NCI-H510A treated with DMSO at 0.1 percent for 48 hours (cell line): ENCODE data around the gene XPO5.
"Not testable (repeated sequence)": the region's sequence is repeated elsewhere in the genome, so short reads cannot be mapped to it uniquely, and the experiment has no call there.

Experiments used
- DNase-seq: peaks from one replicate; lab custom pipeline; 2025; lab: John Stamatoyannopoulos, UW

The XPO5 gene

GRCh38 chr6:43517505-43518357, 58.1 kb downstream of the XPO5 start:
- DNase-seq, result no peak

GRCh38 chr6:43516697-43517504, 58.9 kb downstream of the XPO5 start, which contains the start of the genes POLR1C and YIPF3:
POLR1C (plus strand) TSS chr6:43517089; CDS start chr6:43517110, 21 bp downstream.
YIPF3 (minus strand) TSS chr6:43516926; CDS start chr6:43516807, 119 bp downstream.
- DNase-seq, result peak; percentile 98

GRCh38 chr6:43516367-43516696, 59.5 kb downstream of the XPO5 start:
- DNase-seq, result no peak

- peak; percentile 19 for DNase-seq
Measured at GRCh38 chr6:43515808-43516207, 60.0 kb downstream of the XPO5 start.

- no peak for DNase-seq
Measured at GRCh38 chr6:43511824-43512415, 63.9 kb downstream of the XPO5 start.

GRCh38 chr6:43510827-43511163, 65.0 kb downstream of the XPO5 start:
- no peak for DNase-seq

GRCh38 chr6:43509984-43510826, 65.6 kb downstream of the XPO5 start, which contains the start of gene LRRC73:
LRRC73 (minus strand) TSS chr6:43510346; CDS start chr6:43509785, 561 bp downstream.
- peak; percentile 77 for DNase-seq

GRCh38 chr6:43509142-43509983, 66.5 kb downstream of the XPO5 start:
- no peak for DNase-seq

GRCh38 chr6:43508481-43509141, 67.2 kb downstream of the XPO5 start:
- DNase-seq, result no peak

GRCh38 chr6:43506667-43507471, 69.0 kb downstream of the XPO5 start:
- peak; percentile 88 for DNase-seq

GRCh38 chr6:43506171-43506570, 69.7 kb downstream of the XPO5 start:
- DNase-seq, result no peak

- DNase-seq, result no peak
Measured at GRCh38 chr6:43505718-43506117, 70.1 kb downstream of the XPO5 start.

GRCh38 chr6:43504756-43505593, 70.9 kb downstream of the XPO5 start:
- DNase-seq, result no peak

GRCh38 chr6:43503443-43503842, 72.4 kb downstream of the XPO5 start:
- no peak for DNase-seq

- DNase-seq, result no peak
Measured at GRCh38 chr6:43502666-43503065, 73.2 kb downstream of the XPO5 start.

GRCh38 chr6:43500921-43501320, 74.9 kb downstream of the XPO5 start:
- no peak for DNase-seq

GRCh38 chr6:43499028-43499815, 76.6 kb downstream of the XPO5 start:
- DNase-seq, result no peak

- DNase-seq, result not testable (repeated sequence)
Measured at GRCh38 chr6:43498291-43498690, 77.5 kb downstream of the XPO5 start.
